K562 (cell line): ENCODE measurements around the gene AKT1S1. TPM values are rescaled to one million over a fixed set of nuclear protein-coding genes. Genes with fewer than 3 reads are reported as not detected.

Source experiments
- ADNP ChIP-seq: fragments of 200-800 bp; sonication (Bioruptor generic); IDR thresholded peaks from 2 replicates; pipeline ENCODE4 v1.6.1; 2016; ENCODE audit warnings: missing genetic modification characterization, missing compliant biosample characterization
- ARNT ChIP-seq, 2 experiments: fragments of 450-650 bp; IDR thresholded peaks; 2 replicates each; pipeline ENCODE4 v1.6.1; 2016; ENCODE audit warnings: mild to moderate bottlenecking in 1 of 2
- ATF1 ChIP-seq, 2 experiments: fragments of 450-650 bp in 1 of 2; IDR thresholded peaks; 2 replicates each; pipeline ENCODE4 v1.6.1; 2016; ENCODE audit warnings: missing compliant biosample characterization in 1 of 2, missing genetic modification characterization in 1 of 2
- ESRRA ChIP-seq: fragments of 450-650 bp; IDR thresholded peaks from 2 replicates; pipeline ENCODE4 v1.6.1; 2014; ENCODE audit warnings: low read depth, mild to moderate bottlenecking, moderate library complexity, borderline replicate concordance
- GTF2F1 ChIP-seq: IDR thresholded peaks from 2 replicates; pipeline ENCODE4 v1.6.1; 2011; ENCODE audit warnings: low read depth, low read length, improper control_type of control experiment
- HNRNPUL1 ChIP-seq: fragments of 200-400 bp; formaldehyde crosslinking; IDR thresholded peaks from 2 replicates; pipeline ENCODE4 v1.6.1; 2017; ENCODE audit warnings: low read length
- IRF2 ChIP-seq: sonication (generic); formaldehyde crosslinking; IDR thresholded peaks from 2 replicates; pipeline ENCODE4 v1.8.1; 2022; ENCODE audit warnings: mild to moderate bottlenecking, missing genetic modification reagents
- KLF16 ChIP-seq: IDR thresholded peaks from 2 replicates; pipeline ENCODE4 v1.6.1; 2016; ENCODE audit warnings: antibody characterized with exemption
- MCM5 ChIP-seq: fragments of 450-650 bp; IDR thresholded peaks from 2 replicates; pipeline ENCODE4 v1.6.1; 2016; ENCODE audit warnings: low read depth
- PHF20 ChIP-seq: fragments of 450-650 bp; IDR thresholded peaks from 2 replicates; pipeline ENCODE4 v1.6.1; 2018; ENCODE audit not compliant: partially characterized antibody
- POLR3G ChIP-seq: IDR thresholded peaks from 2 replicates; pipeline ENCODE4 v1.6.1; 2011; ENCODE audit not compliant: insufficient read length, insufficient replicate concordance; ENCODE audit errors: extremely low read depth
- RFX7 ChIP-seq: fragments of 250-450 bp; sonication (Bioruptor Pico); IDR thresholded peaks from 2 replicates; pipeline ENCODE4 v1.5.1; 2021; ENCODE audit warnings: mild to moderate bottlenecking
- TCF7 ChIP-seq: sonication (generic); IDR thresholded peaks from 2 replicates; pipeline ENCODE4 v1.6.1; 2016; ENCODE audit warnings: antibody characterized with exemption, borderline replicate concordance
- TCF7L2 ChIP-seq: fragments of 150-350 bp; IDR thresholded peaks from 2 replicates; pipeline ENCODE4 v1.6.1; 2016; ENCODE audit warnings: low read depth, mild to moderate bottlenecking, low read length, moderate library complexity
- ZC3H4 ChIP-seq: sonication (generic); formaldehyde crosslinking; IDR thresholded peaks from 2 replicates; pipeline ENCODE4 v1.9.0; 2021; ENCODE audit warnings: missing genetic modification reagents, borderline replicate concordance
- ZNF253 ChIP-seq: fragments of 250-450 bp; sonication (Bioruptor Pico); conservative IDR thresholded peaks from 2 replicates; pipeline ENCODE4 v1.6.1; 2021; ENCODE audit warnings: mild to moderate bottlenecking
- ZNF77 ChIP-seq: fragments of 250-450 bp; sonication (Bioruptor Pico); IDR thresholded peaks from 2 replicates; pipeline ENCODE4 v1.5.0; 2020
- polyA plus RNA-seq, 8 experiments: library from polyadenylated mRNA; depleted of rRNA in 4 of 8; stranded (reverse) in 5 of 8; unstranded in 3 of 8; fragments of >200 nt; fragmentation: Nextera tagmentation in 2 of 8; fragmentation: Illumina TruSeq in 1 of 8; extraction: Ambion mirVana in 2 of 8; extraction: Trizol in 1 of 8; gene quantifications; 2 replicates each; pipeline versions ENCODE4 v1.2.1 to v1.2.3, GENCODE V29; 2011 to 2014; ENCODE audit warnings: inconsistent platforms in 1 of 8, missing spikeins in 1 of 8
- total RNA-seq, 7 experiments: library from RNA; depleted of rRNA in 6 of 7; stranded (reverse); fragments of >200 nt in 6 of 7; fragmentation: Illumina TruSeq in 2 of 7; extraction: Trizol in 2 of 7; gene quantifications; 2 replicates each; pipeline versions ENCODE4 v1.2.1 to v1.2.3, GENCODE V29; 2011 to 2021; ENCODE audit warnings: low replicate concordance in 1 of 7
- TF ChIP-seq, protein P1 (sequence below), 2 experiments: fragments of 450-650 bp; IDR thresholded peaks; 2 replicates each; pipeline ENCODE4 v1.6.1; 2016; ENCODE audit warnings: mild to moderate bottlenecking in 2 of 2, borderline replicate concordance in 1 of 2, low read depth in 1 of 2, moderate library complexity in 1 of 2
- TF ChIP-seq, protein P2 (sequence below): fragments of 250-450 bp; sonication (Bioruptor Pico); IDR thresholded peaks from 2 replicates; pipeline ENCODE4 v1.8.0; 2021; ENCODE audit warnings: moderate library complexity, mild to moderate bottlenecking, inconsistent platforms

The AKT1S1 gene
- total and polyA plus RNA-seq, 9 of the 15 experiments (the other 6 are each of a cell fraction or from before 2014, with no cell fraction given): 1.2 to 50.3 (median 17.1) TPM

DNA sequence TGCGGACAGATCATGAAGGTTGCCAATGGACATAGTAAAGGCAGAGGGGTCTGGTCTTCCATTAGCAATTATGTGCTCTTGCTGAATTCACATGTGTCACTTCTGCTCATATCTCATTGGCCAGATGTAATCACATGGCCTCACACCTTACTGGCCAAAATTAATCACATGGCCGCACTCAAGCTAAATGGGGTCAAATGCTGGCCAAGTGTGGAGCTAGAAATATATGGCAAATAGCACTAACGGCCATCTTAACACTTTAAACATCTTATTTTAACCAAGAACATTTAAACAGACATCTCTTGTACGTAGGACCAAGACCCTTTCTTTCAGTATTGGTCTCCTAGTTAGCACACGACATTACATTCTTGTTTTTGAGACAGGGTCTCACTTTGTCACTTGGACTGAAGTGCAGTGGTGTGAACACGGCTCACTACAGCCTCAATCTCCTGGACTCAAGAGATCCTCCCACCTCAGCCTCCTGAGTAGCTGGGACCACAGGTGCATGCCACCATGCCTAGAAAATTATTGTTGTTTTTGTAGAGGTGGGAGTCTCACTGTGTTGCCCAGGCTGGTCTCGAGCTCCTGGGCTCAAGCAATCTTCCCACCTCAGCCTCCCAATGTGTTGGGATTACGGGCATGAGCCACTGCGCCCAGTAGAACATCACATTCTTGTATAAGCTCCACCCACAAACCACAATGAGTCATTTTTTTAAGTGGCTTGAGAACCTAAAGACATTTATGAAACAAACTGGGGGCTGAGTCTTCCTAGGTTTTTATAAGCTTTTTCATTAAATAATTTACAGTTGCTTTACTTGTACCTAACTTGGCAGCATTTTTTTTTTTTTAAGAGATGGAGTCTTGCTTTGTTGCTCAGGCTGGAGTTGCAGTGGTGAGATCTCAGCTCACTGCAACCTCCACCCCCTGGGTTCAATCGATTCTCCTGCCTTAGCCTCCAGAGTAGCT lies 29.1 kb downstream of the AKT1S1 start (continued):
- TF ChIP-seq, protein P1, sequence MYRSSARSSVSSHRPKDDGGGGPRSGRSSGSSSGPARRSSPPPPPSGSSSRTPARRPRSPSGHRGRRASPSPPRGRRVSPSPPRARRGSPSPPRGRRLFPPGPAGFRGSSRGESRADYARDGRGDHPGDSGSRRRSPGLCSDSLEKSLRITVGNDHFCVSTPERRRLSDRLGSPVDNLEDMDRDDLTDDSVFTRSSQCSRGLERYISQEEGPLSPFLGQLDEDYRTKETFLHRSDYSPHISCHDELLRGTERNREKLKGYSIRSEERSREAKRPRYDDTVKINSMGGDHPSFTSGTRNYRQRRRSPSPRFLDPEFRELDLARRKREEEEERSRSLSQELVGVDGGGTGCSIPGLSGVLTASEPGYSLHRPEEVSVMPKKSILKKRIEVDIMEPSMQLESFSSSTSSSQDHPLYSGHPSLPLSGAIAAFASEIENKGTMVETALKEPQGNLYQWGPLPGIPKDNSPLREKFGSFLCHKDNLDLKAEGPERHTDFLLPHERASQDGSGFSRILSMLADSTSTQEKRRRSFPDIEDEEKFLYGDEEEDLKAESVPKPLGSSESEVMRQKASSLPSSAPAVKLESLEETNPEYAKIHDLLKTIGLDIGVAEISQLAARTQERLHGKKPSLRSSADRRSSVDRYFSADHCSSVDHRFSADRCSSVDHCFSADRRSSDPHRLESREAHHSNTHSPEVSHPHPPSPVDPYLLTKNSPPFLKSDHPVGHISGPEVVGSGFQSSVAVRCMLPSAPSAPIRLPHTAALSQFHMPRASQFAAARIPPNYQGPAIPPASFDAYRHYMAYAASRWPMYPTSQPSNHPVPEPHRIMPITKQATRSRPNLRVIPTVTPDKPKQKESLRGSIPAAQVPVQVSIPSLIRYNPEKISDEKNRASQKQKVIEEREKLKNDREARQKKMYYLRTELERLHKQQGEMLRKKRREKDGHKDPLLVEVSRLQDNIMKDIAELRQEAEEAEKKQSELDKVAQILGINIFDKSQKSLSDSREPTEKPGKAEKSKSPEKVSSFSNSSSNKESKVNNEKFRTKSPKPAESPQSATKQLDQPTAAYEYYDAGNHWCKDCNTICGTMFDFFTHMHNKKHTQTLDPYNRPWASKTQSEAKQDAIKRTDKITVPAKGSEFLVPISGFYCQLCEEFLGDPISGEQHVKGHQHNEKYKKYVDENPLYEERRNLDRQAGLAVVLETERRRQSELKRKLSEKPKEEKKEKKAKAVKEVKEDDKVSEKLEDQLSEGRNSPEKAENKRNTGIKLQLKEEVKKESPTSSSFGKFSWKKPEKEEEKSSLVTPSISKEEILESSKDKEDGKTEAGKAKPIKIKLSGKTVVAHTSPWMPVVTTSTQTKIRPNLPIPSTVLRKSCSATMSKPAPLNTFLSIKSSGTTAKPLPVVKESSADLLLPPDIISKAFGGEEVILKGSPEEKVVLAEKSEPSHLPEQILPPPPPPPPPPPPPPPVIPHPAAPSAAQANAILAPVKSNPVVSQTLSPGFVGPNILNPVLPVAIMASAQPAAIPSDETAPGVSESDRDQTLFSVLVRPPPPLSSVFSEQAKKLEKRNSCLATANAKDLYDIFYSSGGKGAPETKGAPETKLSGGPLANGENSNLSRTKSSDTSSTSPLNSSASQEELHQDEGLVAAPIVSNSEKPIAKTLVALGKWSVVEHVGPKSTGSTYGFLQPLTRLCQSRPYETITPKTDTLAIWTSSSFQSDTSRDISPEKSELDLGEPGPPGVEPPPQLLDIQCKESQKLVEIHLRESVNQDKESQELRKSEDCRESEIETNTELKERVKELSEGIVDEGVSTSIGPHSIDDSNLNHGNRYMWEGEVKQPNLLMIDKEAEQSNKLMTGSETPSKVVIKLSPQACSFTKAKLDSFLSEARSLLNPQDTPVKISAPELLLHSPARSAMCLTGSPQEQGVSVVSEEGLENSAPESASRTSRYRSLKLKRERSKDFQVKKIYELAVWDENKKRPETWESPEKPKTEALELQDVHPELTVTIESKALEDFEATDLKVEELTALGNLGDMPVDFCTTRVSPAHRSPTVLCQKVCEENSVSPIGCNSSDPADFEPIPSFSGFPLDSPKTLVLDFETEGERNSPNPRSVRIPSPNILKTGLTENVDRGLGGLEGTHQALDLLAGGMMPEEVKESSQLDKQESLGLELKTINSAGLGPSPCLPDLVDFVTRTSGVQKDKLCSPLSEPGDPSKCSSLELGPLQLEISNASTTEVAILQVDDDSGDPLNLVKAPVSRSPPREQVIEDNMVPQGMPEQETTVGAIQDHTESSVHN (IDR thresholded peaks at IDR 0.05; ENCODE audit: borderline replicate concordance in 1 of 2, low read depth in 1 of 2): no peak
- TF ChIP-seq ZNF77 (CRISPR knock-in tag) (no peak), IRF2 (CRISPR knock-in tag) (no peak), ATF1 (CRISPR knock-in tag; IDR thresholded peaks at IDR 0.05) (no peak), ATF1 (tag; IDR thresholded peaks at IDR 0.05) (no peak), TCF7 (no peak), MCM5 (no peak), PHF20 (no peak), HNRNPUL1 (no peak), POLR3G (no peak), RFX7 (CRISPR knock-in tag) (no peak), GTF2F1 (no peak), ESRRA (peak; percentile 85; the same call in 1 of the 2 replicates), ADNP (tag) (0 out of 2 replicates have a peak, but pooled peaks have one; percentile 71), ZNF253 (no peak), KLF16 (no peak), TCF7L2 (0 out of 2 replicates have a peak, but pooled peaks have one; percentile 39), ZC3H4 (CRISPR knock-in tag) (no peak), ARNT (IDR thresholded peaks at IDR 0.05) (no peak)
- TF ChIP-seq, protein P2, sequence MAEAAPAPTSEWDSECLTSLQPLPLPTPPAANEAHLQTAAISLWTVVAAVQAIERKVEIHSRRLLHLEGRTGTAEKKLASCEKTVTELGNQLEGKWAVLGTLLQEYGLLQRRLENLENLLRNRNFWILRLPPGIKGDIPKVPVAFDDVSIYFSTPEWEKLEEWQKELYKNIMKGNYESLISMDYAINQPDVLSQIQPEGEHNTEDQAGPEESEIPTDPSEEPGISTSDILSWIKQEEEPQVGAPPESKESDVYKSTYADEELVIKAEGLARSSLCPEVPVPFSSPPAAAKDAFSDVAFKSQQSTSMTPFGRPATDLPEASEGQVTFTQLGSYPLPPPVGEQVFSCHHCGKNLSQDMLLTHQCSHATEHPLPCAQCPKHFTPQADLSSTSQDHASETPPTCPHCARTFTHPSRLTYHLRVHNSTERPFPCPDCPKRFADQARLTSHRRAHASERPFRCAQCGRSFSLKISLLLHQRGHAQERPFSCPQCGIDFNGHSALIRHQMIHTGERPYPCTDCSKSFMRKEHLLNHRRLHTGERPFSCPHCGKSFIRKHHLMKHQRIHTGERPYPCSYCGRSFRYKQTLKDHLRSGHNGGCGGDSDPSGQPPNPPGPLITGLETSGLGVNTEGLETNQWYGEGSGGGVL (CRISPR knock-in tag): no peak
